Endothelial cell (in vitro differentiated cells): Measurements from ENCODE around the gene MORN3. TPM values are rescaled to one million over a fixed set of nuclear protein-coding genes. Genes with fewer than 3 reads are reported as not detected.
"Not testable (repeated sequence)": the region's sequence is repeated elsewhere in the genome, so short reads cannot be mapped to it uniquely, and the experiment has no call there.

ENCODE experiments used
- DNase-seq: peaks from one replicate; pipeline ENCODE4 v3.0.0; 2021; ENCODE audit warnings: low spot score
- H3K27ac Mint-ChIP-seq: one replicate; pipeline ENCODE4 v1.8.0; 2021; ENCODE audit warnings: mixed read lengths, inconsistent platforms; ENCODE audit not compliant: unreplicated experiment
- H3K27me3 Mint-ChIP-seq: one replicate; pipeline ENCODE4 v1.8.0; 2021; ENCODE audit warnings: mild to moderate bottlenecking, moderate library complexity, mixed read lengths, inconsistent platforms; ENCODE audit not compliant: unreplicated experiment
- H3K36me3 Mint-ChIP-seq: one replicate; pipeline ENCODE4 v1.8.0; 2021; ENCODE audit warnings: mild to moderate bottlenecking, low read depth, mixed read lengths, inconsistent platforms; ENCODE audit not compliant: unreplicated experiment
- H3K4me1 Mint-ChIP-seq: one replicate; pipeline ENCODE4 v1.8.0; 2021; ENCODE audit warnings: mild to moderate bottlenecking, mixed read lengths, inconsistent platforms; ENCODE audit not compliant: unreplicated experiment
- H3K4me3 Mint-ChIP-seq: one replicate; pipeline ENCODE4 v1.8.0; 2021; ENCODE audit warnings: mild to moderate bottlenecking, mixed read lengths, inconsistent platforms; ENCODE audit not compliant: unreplicated experiment
- H3K9me3 Mint-ChIP-seq: one replicate; pipeline ENCODE4 v1.8.0; 2021; ENCODE audit warnings: mixed read lengths, inconsistent platforms; ENCODE audit not compliant: unreplicated experiment
- CTCF ChIP-seq: fragments of 200-600 bp; sonication (generic); IDR thresholded peaks from one replicate; pipeline ENCODE4 v1.5.0; 2021; ENCODE audit warnings: antibody characterized with exemption; ENCODE audit not compliant: unreplicated experiment
- total RNA-seq: library from RNA; stranded (reverse); fragmentation: NEBNext Ultra II Directional; extraction: Animal tissue kit (Norgen Biotek cat#: 25700); gene quantifications from one replicate; pipeline ENCODE4 v1.2.1, GENCODE V29; 2021; ENCODE audit not compliant: unreplicated experiment

The MORN3 gene
- total RNA-seq, 1 donor from 2014 or later = 1.2 TPM

GRCh38 chr12:121711361-121712189, 42.1 kb upstream of the MORN3 start:
- TF ChIP-seq CTCF = no peak
- DNase-seq = no peak
- Mint-ChIP-seq H3K27ac (peak overlapping the region; percentile 54), H3K27me3 (peaks cover 13% of the 10 kb centered on the region), H3K9me3 (no peaks in the 10 kb centered on the region), H3K4me3 (peak overlapping the region; percentile 91), H3K36me3 (peaks cover 4% of the 10 kb centered on the region), H3K4me1 (peaks cover 23% of the 10 kb centered on the region)

DNA sequence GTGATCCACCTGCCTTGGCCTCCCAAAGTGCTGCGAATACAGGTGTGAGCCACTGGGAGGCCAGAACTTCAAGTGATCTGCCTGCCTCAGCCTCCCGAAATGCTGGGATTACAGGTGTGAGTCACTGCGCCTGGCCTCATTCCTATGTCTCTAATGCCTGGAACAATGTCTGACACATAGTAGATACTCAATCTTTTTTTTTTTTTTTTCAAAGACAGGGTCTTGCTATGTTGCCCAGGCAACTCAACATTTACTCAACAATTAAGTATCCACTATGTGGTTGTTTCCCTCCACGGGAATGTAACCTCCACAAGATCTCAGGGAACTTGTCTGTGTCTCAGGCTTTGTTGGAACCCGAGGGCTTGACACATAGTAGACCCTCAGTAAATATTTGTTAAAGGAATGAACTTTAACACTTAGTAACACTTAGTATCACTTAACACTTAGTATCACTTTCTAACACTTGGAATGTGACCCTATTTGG, 40.1 kb upstream of the MORN3 start:
- Mint-ChIP-seq H3K36me3 (peaks cover 4% of the 10 kb centered on the region), H3K27ac (peak overlapping the region; percentile 85), H3K27me3 (peaks cover 8% of the 10 kb centered on the region), H3K4me1 (peaks cover 23% of the 10 kb centered on the region), H3K9me3 (no peaks in the 10 kb centered on the region), H3K4me3 (no peak overlapping the region)
- no peak for TF ChIP-seq CTCF
- DNase-seq = no peak

- peak overlapping the region; percentile 85 for H3K27ac Mint-ChIP-seq
- not testable (repeated sequence) for DNase-seq, H3K4me3 Mint-ChIP-seq, H3K36me3 Mint-ChIP-seq, H3K9me3 Mint-ChIP-seq, H3K27me3 Mint-ChIP-seq
- peaks cover 23% of the 10 kb centered on the region for H3K4me1 Mint-ChIP-seq
Measured at GRCh38 chr12:121709064-121709424, 39.6 kb upstream of the MORN3 start.

GRCh38 chr12:121708313-121709063, 39.0 kb upstream of the MORN3 start:
- no peak overlapping the region for H3K4me3 Mint-ChIP-seq
- DNase-seq = no peak

GRCh38 chr12:121705514-121705913, 36.1 kb upstream of the MORN3 start:
- peaks cover 10% of the 10 kb centered on the region for H3K4me1 Mint-ChIP-seq
- H3K27me3 Mint-ChIP-seq = peaks cover 6% of the 10 kb centered on the region
- no peak overlapping the region for H3K27ac Mint-ChIP-seq
- DNase-seq = no peak
- no peaks in the 10 kb centered on the region for H3K36me3 Mint-ChIP-seq
- no peak overlapping the region for H3K4me3 Mint-ChIP-seq
- H3K9me3 Mint-ChIP-seq = no peaks in the 10 kb centered on the region
- TF ChIP-seq CTCF = no peak

More at GRCh38 chr12:121708313-121709063, 39.0 kb upstream of the MORN3 start:
- Mint-ChIP-seq H3K9me3 (no peaks in the 10 kb centered on the region), H3K27ac (peak overlapping the region; percentile 61), H3K36me3 (peaks cover 4% of the 10 kb centered on the region), H3K27me3 (peaks cover 10% of the 10 kb centered on the region), H3K4me1 (peaks cover 20% of the 10 kb centered on the region)
- no peak for TF ChIP-seq CTCF
